LHCN-M2 (cell line): ENCODE measurements around the gene SETD7. TPM values are rescaled to one million over a fixed set of nuclear protein-coding genes. Genes with fewer than 3 reads are reported as not detected.

Source experiments
- DNase-seq: peaks from one replicate; pipeline ENCODE4 v3.0.0-alpha.2; 2012; ENCODE audit warnings: low read depth
- polyA plus RNA-seq: library from polyadenylated mRNA; unstranded; fragments of >200 nt; gene quantifications from one replicate; pipeline ENCODE4 v1.2.1, GENCODE V29; 2012; ENCODE audit warnings: missing spikeins
- total RNA-seq: library from RNA; depleted of rRNA; stranded (reverse); fragments of >200 nt; gene quantifications from 2 replicates; pipeline ENCODE4 v1.2.3, GENCODE V29; 2014; rRNA removed

The SETD7 gene
- total RNA-seq = 41.2 and 45.5 TPM in 2 replicates
- polyA plus RNA-seq = 13.8 TPM

GRCh38 chr4:139556071-139556723, at the start of gene SETD7:
Gene SETD7, minus strand, starts transcription at chr4:139556219. Its CDS starts 82 bp downstream, at chr4:139556137.
- DNase-seq = peak; percentile 75

GRCh38 chr4:139605516-139605915, 49.5 kb upstream of the SETD7 start:
- no peak for DNase-seq

DNA sequence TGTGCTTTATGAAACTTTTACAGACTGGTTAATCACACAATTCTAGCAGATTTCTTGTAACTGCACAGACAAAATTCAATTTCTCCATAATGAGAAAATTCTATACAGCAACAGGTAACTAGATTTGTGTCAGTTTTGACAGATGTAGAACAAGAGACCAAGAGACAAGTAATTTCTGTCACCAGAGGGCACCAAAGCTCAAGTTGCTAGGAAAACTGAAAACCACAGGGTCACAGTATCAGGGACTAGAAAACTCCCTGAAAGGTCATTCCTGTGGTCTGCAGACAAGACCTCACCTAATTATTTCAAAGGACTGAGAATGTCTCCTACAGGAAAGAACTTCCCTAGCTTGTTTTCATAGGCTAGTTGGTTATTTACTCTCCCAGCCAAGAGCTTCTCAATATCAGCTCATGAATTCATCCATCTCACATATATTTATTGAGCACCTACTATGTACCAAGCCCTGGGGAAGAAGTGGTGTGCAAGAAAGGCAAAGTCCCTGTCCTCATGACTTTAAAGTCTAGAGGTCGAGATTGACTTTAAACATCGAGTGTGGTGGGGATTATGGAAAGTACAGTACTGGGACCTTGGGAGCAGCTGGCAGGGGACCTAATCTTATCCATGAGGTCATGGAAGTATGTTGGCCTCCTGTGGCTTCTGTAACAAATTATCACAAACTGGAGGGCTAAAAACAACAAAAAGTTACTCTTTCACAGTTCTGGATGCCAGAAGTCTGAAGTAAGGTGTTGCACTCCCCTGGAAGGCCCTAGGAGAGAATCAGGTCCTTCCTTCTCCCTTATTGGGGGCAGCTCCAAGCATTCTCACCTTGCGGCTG, 47.8 kb upstream of the SETD7 start:
- DNase-seq = peak; percentile 71

DNA sequence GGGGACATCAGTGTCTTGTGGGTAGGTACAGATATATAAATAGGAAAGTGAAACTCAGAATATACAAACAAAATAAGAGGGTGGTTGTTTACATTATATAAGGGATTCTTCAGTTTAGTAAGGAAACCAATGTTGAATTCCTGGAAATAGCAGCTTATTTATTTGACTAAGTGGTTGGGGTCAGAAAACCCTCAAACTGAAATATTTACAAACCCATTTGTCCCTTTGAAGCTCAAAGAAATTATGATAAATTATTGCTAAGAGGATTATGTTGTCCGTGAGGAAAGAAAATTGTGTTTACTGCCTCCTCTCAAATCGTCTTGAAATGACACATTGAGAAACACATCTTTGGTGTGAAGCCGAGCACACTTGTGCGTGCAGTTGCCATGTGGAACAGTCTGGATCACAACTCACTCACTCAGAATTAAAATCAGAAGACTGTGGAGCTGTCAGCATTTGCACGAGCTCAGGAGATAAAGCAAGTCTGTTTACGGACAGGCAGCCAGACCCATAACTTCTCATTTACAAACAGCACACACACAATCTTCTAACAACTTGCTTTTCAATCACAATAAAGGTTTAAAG, 46.8 kb upstream of the SETD7 start:
- DNase-seq = no peak

GRCh38 chr4:139600662-139601061, 44.6 kb upstream of the SETD7 start:
- no peak for DNase-seq

- peak; percentile 66 for DNase-seq
These were observed 43.8 kb upstream of the SETD7 start for GRCh38 chr4:139599594-139600374.

DNA sequence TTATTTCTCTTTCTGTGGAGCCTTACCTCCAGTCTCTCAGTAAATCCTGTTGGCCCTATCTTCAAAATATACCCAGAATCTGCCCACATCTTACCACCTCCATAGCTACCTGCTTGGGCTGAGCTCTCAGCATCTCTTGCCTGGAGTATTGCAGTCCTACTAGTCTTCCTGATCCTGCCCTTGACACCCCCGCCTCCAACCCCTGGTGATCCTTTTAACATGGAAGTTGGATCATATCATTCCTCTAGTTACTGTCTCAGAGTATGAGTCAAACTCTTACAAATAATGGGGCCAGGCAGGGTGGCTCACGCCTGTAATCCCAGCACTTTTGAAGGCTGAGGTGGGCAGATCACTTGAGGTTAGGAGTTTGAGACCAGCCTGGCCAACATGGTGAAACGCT, 43.1 kb upstream of the SETD7 start:
- no peak for DNase-seq

DNA sequence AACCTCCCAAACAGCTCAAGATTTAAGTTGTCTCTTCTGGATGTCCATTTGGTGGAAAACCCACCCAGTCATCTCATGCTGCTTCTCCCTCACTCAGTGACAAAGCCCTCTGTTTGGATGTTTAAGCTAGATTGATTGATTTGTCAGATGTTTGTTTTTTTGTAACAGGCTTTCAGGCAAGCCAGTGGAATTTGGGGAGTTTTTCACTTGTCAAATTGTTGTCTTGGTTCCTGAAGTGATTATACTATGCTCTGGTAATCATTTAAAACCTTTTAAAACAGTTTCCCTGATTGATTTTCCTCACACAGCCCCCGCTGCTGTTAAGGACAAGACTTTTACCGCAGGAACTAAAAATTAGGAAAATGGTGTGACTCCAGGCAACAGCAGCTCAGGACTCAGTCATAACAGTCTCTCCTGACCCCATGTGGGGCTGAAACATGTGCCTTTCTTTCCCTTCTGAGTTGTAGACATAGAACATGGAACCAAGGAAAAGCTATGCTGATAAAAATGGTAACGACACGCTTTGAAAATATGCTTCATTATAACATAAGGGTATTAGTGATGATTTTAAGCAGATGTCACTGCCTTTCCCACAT, 40.8 kb upstream of the SETD7 start:
- DNase-seq = no peak

DNA sequence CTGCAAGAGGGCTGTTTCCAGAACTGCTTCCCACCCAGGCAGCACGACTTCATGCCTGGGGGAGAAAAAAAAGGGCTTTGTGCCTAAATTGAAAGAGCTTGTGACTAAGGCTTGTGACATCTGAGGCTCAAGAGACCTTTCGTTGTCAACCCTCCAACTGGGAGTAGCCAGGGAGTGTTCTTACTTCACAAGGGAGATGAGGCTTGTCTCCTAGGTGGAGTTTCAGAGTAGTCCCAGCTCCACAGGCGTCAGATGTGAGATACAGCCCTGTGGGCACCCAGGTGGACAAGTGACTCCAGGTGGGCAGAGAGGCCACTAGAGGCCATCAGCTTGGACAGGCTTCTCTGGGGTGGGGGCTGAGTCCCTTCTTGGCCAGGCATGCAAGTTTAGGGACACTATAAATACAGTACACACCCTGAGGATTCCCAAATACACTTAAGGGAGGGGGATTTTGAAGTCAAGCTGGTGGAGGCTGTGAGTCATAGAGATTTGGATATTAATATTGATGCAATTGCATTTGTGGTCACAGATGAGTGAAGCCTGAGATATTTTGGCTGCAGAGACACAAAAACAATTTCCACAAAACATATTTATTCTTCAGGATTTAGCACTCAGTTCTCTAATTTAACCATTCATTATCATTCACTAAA, 40.1 kb upstream of the SETD7 start:
- peak; percentile 25 for DNase-seq

DNA sequence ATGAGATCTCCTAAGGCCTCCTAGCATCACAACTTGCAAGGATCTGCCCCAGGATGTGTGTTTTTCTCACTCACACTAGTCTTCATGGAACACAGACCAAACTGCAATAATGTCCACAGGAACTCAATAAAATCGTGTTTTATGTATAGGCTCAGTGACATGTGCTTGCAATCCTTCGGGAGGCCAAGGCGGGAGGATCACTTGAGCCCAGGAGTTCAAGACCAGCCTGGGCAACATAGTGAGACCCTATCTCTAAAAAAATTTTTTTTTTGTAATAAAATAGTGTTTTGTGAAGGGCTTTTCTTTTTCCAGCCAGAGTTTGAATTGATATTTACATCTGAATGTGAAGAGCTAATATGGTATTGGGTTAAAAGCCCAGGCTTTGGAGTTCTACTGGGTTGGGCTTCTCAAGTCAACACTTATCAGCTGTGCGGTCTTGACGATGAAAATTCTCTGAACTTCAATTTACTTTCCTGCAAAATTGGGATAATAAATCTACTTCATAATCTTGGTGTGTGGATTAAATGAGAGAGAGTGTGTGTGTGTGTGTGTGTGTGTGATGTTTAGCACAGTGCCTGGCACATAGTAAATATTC, 38.7 kb upstream of the SETD7 start:
- DNase-seq = no peak

DNA sequence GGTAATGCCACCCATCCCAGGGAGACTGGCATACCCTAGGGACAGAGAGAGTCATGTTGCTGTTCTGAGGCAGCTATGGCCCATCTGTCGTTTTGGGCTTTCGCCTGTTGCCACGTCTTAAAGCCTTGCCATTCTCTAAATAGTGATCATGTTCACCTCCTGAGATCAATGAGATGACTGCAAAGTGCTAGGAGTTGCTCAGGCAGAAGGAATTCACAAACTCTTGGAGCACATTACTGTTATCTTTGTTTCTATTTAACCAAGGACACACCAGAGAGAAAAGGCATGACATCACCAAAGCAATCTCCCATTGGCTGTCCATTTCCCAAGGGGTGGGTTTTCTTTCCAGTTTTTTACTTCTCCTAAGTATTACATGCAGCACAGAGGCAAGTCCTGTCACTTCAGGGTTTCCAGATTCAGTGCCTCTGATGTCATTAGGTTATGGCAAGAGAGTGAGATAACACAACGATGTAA, 37.1 kb upstream of the SETD7 start:
- peak; percentile 18 for DNase-seq

DNA sequence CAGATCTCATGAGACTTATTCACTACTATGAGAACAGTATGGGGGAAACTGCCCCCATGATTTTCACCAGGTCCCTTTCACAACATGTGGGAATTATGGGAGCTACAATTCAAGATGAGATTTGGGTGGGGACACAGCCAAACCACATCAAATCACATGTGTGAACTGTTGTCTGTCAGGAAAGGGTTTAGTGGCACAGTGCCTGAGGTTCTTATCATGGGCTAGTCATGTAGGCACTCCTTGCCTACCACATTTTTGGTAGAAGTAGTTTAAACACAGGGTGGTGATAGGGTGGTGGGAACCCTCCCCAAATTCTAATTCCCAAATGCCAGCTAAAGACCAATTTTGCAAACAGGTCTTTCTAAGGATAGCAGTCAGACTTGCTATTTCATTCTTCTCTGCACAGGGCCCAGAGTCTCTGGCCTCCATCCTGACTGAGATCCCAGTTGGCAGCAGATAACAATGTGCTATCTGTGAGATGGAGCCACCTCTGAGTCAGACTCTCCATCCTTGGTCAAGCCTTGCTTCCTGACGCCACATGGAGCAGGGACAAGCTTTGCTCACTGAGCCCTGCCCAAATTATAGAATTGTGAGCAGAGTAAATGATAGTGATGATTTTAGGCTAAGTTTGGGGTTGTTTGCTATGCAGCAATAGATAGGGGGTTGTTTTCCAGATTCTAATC, 33.5 kb upstream of the SETD7 start:
- DNase-seq = no peak

DNA sequence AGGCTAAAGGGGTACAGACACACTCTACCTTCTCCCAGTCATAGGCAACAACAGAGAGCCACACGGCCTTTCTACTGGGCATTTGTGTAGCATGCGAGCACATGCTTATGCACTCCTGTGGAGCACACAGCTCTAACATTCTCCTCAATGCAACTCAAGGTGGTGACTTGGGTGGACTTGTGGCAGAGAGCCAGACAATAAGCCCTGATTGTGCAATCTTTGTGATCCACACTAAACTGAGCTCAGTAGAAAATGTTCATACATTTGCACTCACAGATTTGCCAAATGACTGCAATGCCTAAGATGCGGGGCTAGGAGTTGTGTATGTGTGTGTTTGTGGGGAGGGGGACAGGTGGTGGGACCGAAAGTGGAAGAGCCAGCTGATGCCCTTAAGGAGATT, 31.4 kb upstream of the SETD7 start:
- DNase-seq = no peak

DNA sequence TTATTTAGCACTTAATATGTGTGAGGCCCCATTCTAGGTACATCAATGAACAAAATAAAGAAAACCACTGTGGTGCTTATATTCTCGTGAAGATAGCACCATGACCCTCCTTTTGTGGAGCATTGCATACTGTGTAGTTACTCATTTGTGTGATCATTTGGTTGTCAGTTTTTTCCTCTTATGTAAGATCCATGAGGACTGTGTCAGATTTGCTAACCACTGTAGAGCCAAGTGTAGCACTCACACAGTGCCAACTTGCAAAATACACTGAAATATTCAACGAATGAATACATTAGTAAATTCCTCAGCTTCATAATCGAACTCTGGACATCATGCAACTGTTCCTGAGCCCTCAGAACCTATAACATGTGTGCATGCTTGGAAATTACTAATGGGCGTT, 29.5 kb upstream of the SETD7 start:
- no peak for DNase-seq

GRCh38 chr4:139584784-139585183, 28.8 kb upstream of the SETD7 start:
- no peak for DNase-seq

GRCh38 chr4:139584013-139584412, 28.0 kb upstream of the SETD7 start:
- DNase-seq = no peak

- peak; percentile 32 for DNase-seq
These were observed 26.0 kb upstream of the SETD7 start for GRCh38 chr4:139582044-139582443.

DNA sequence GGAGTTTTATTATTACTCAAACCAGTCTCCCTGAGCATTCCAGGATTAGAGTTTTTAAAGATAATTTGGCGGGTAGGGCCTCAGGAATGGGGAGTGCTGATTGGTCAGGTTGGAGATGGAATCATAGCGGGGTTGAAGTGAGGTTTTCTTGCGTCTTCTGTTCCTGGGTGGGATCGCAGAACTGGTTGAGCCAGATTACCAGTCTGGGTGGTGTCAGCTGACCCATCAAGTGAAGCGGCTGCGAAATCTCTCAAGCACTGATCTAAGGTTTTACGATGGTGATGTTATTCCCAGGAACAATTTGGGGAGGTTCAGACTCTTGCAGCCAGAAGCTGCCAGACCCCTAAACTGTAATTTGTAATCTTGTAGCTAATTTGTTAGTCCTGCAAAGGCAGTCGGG, 25.1 kb upstream of the SETD7 start:
- no peak for DNase-seq

DNA sequence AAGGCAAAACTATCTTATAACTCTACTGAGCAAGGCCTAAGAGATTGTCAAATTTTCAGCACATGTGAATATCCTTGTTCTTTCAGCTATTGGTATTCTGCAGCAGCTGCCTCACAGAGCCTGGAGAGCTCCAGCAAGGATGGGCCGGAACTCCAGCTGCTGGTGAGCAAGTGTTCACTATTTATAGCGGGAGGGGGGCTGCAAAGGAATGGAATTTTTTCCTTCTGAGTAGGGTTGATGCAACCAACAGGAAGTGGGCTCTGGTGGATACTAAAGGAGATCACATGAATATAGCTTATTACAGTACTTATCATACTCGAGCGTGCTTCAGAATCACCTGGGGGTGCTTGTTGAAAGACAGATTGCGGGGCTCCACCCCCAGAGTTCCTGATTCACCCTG, 20.2 kb upstream of the SETD7 start:
- DNase-seq = peak; percentile 74

- no peak for DNase-seq
These were observed 19.1 kb upstream of the SETD7 start for GRCh38 chr4:139575072-139575471.
